Endothelial cell of umbilical vein (primary cell): ENCODE measurements around the gene ALG12. TPM values are rescaled to one million over a fixed set of nuclear protein-coding genes. Genes with fewer than 3 reads are reported as not detected.

Source experiments
- BruUV-seq: library from RNA; stranded (reverse); fragments of 400-500 nt; replicated peaks from 2 replicates; lab custom pipeline; 2021; lab: Mats Ljungman, UMichigan
- CTCF ChIA-PET: fragments of 300-600, 350-600 bp; sonication (Branson Sonifier 250); formaldehyde crosslinking; loops from one replicate; lab custom pipeline; 2021; ENCODE audit warnings: antibody characterized with exemption, inconsistent platforms; lab: Charles Lee
- POLR2A ChIA-PET: fragments of 300-600, 350-600 bp; sonication (Branson Sonifier 250); formaldehyde crosslinking; loops from one replicate; lab custom pipeline; 2021; ENCODE audit warnings: antibody characterized with exemption, inconsistent platforms; lab: Charles Lee
- DNase-seq: peaks from one replicate; pipeline ENCODE4 v3.0.0-alpha.2; 2011; ENCODE audit warnings: low read depth, low spot score
- FAIRE-seq: peaks from 2 replicates; lab custom pipeline; 2011; peaks lifted over from hg19 to GRCh38; lab: Jason Lieb, UNC
- H2AFZ ChIP-seq: 2 replicates; pipeline ENCODE4 v1.6.0; 2012; ENCODE audit warnings: low read depth, low read length, control low read depth, inconsistent platforms
- H3K27ac ChIP-seq: 2 replicates; pipeline ENCODE4 v1.5.1; 2011; ENCODE audit warnings: low read depth, mild to moderate bottlenecking, control low read depth, low read length, moderate library complexity; ENCODE audit not compliant: insufficient read depth
- H3K27me3 ChIP-seq, 2 experiments: 2 replicates each; pipeline versions ENCODE4 v1.6.0 to v1.6.1; 2011; ENCODE audit warnings: low read length in 2 of 2, mixed read lengths in 1 of 2; ENCODE audit not compliant: control insufficient read depth in 2 of 2, insufficient read depth in 2 of 2
- H3K36me3 ChIP-seq, 2 experiments: 2 replicates in 1 of 2; 3 replicates in 1 of 2; pipeline ENCODE4 v1.5.1; 2011; ENCODE audit warnings: low read length in 2 of 2, mild to moderate bottlenecking in 1 of 2, moderate library complexity in 1 of 2; ENCODE audit not compliant: control insufficient read depth in 2 of 2, insufficient read depth in 2 of 2; ENCODE audit errors: extremely low read depth in 1 of 2
- H3K4me1 ChIP-seq: 3 replicates; pipeline ENCODE4 v1.5.1; 2011; ENCODE audit warnings: mild to moderate bottlenecking, low read length; ENCODE audit not compliant: control insufficient read depth, insufficient read depth; ENCODE audit errors: extremely low read depth
- H3K4me2 ChIP-seq: 2 replicates; pipeline ENCODE4 v1.6.1; 2011; ENCODE audit warnings: low read length, control low read depth, mixed read lengths; ENCODE audit not compliant: insufficient read depth
- H3K4me3 ChIP-seq, 3 experiments: fragments of 200-600 bp in 1 of 3; sonication (generic), shearing (Covaris generic) in 1 of 3; replicated peaks in 1 of 3; 2 replicates each; pipeline ENCODE4 v1.5.1; 2011 to 2016; ENCODE audit warnings: control low read depth in 3 of 3, low read length in 3 of 3, mild to moderate bottlenecking in 2 of 3, inconsistent platforms in 1 of 3, low read depth in 1 of 3, moderate library complexity in 1 of 3; ENCODE audit not compliant: insufficient read depth in 1 of 3
- H3K79me2 ChIP-seq: 2 replicates; pipeline ENCODE4 v1.6.0; 2012; ENCODE audit warnings: low read length, inconsistent platforms; ENCODE audit not compliant: control insufficient read depth, insufficient read depth
- H3K9ac ChIP-seq: replicated peaks from 2 replicates; pipeline ENCODE3; 2011; ENCODE audit warnings: low read length, control low read depth; ENCODE audit not compliant: insufficient read depth; ENCODE audit errors: extremely low read depth
- H3K9me1 ChIP-seq: replicated peaks from 3 replicates; pipeline ENCODE4 v1.6.0; 2011; ENCODE audit warnings: mild to moderate bottlenecking, low read length; ENCODE audit not compliant: control insufficient read depth, insufficient read depth; ENCODE audit errors: extremely low read depth
- H3K9me3 ChIP-seq: replicated peaks from 2 replicates; pipeline ENCODE4 v1.5.1; 2012; ENCODE audit warnings: low read length, inconsistent platforms; ENCODE audit not compliant: control insufficient read depth, insufficient read depth
- H4K20me1 ChIP-seq: replicated peaks from 2 replicates; pipeline ENCODE3; 2011; ENCODE audit warnings: mild to moderate bottlenecking, low read length; ENCODE audit not compliant: control insufficient read depth, insufficient read depth; ENCODE audit errors: extremely low read depth
- CTCF ChIP-seq, 2 donors: IDR thresholded peaks; 1 replicate in 1 of 2; 2 replicates in 1 of 2; pipeline ENCODE4 v1.5.1; 2011; ENCODE audit warnings: low read length in 2 of 2, mild to moderate bottlenecking in 2 of 2, moderate library complexity in 2 of 2, control low read depth in 1 of 2, inconsistent platforms in 1 of 2, low read depth in 1 of 2; ENCODE audit not compliant: insufficient read depth in 1 of 2; ENCODE audit errors: extremely low read depth in 1 of 2
- EZH2 ChIP-seq: IDR thresholded peaks from 2 replicates; pipeline ENCODE4 v1.6.1; 2012; ENCODE audit warnings: borderline replicate concordance, low read depth, mild to moderate bottlenecking, moderate library complexity, low read length, inconsistent platforms; ENCODE audit not compliant: severe bottlenecking
- FOS ChIP-seq: IDR thresholded peaks from 2 replicates; pipeline ENCODE4 v1.6.1; 2011; ENCODE audit warnings: mild to moderate bottlenecking, low read length, moderate library complexity, borderline replicate concordance; ENCODE audit not compliant: insufficient read depth
- GATA2 ChIP-seq: IDR thresholded peaks from 2 replicates; pipeline ENCODE4 v1.7.0; 2011; ENCODE audit warnings: low read depth, mild to moderate bottlenecking, moderate library complexity, mixed read lengths, low read length; ENCODE audit not compliant: insufficient read length, insufficient read depth
- JUN ChIP-seq: IDR thresholded peaks from 2 replicates; pipeline ENCODE4 v1.6.1; 2011; ENCODE audit warnings: borderline replicate concordance, low read depth; ENCODE audit not compliant: insufficient read length, insufficient read depth
- MAX ChIP-seq: IDR thresholded peaks from 2 replicates; pipeline ENCODE4 v1.6.1; 2011; ENCODE audit not compliant: insufficient read depth, insufficient read length
- MYC ChIP-seq: IDR thresholded peaks from one replicate; pipeline ENCODE4 v1.6.1; 2011; ENCODE audit warnings: mild to moderate bottlenecking, low read depth, low read length
- POLR2A ChIP-seq: IDR thresholded peaks from 2 replicates; pipeline ENCODE4 v1.6.1; 2012; ENCODE audit warnings: low read depth, mild to moderate bottlenecking, control low read depth, low read length
- POLR2AphosphoS5 ChIP-seq: IDR thresholded peaks from 2 replicates; pipeline ENCODE4 v1.6.1; 2012; ENCODE audit warnings: low read depth, mild to moderate bottlenecking, control low read depth, low read length, moderate library complexity; ENCODE audit not compliant: insufficient read depth
- dilution Hi-C: fragments of 300-500 bp; cut with MboI; formaldehyde crosslinking; loops from one replicate; pipeline ENCODE4 v1.15.0; 2019; ENCODE audit warnings: low sequenced_read_pairs; ENCODE audit not compliant: extremely low pct_ligation_motif_present
- intact Hi-C: fragments of 100-400 bp; cut with micrococcal nuclease; formaldehyde crosslinking; loops from one replicate; pipeline ENCODE4 v1.10.0; 2022
- polyA plus RNA-seq, 4 experiments: library from polyadenylated mRNA; depleted of rRNA in 3 of 4; stranded (reverse) in 3 of 4; unstranded in 1 of 4; fragments of >200 nt; gene quantifications; 2 replicates each; pipeline versions ENCODE4 v1.2.1 to v1.2.3, GENCODE V29; 2011 to 2012; ENCODE audit warnings: missing spikeins in 1 of 4
- total RNA-seq: library from RNA; stranded (reverse); gene quantifications from 2 replicates; pipeline ENCODE4 v1.2.3, GENCODE V29; 2021

ALG12 gene
- total and polyA plus RNA-seq, 2 donors (not counting 3 experiments of a cell fraction or from before 2014, with no cell fraction given) = 14.6 to 18.0 TPM

- H3K4me2 ChIP-seq = no peak overlapping the region
- TF ChIP-seq MYC = no peak
- TF ChIP-seq EZH2 = no peak
- TF ChIP-seq FOS = no peak
- TF ChIP-seq CTCF (IDR thresholded peaks at IDR 0.05; ENCODE audit: extremely low read depth in 1 of 2, insufficient read depth in 1 of 2, low read depth in 1 of 2, low read length in 2 of 2) = no peak
- no peak for TF ChIP-seq POLR2A
- no peak for TF ChIP-seq MAX
- no peak for TF ChIP-seq JUN
- no peak for TF ChIP-seq GATA2
- no peak for TF ChIP-seq POLR2AphosphoS5
- POLR2A ChIA-PET = no interaction called here
- no peak overlapping the region for H3K4me3 ChIP-seq
- FAIRE-seq (no peak), DNase-seq (no peak)
- no peak overlapping the region for H3K27ac ChIP-seq
- H2AFZ ChIP-seq = no peak overlapping the region
- intact Hi-C loops (no loop called here), dilution Hi-C loops (no loop called here)
- H3K27me3 ChIP-seq = no peaks in the 10 kb centered on the region
- H3K9me1 ChIP-seq = no peaks in the 10 kb centered on the region
- H3K9ac ChIP-seq = no peak overlapping the region
- peaks cover 71% of the 10 kb centered on the region for H3K79me2 ChIP-seq
- CTCF ChIA-PET = interaction anchor here (1.1 kb wide), 1 partner anchor 174 kb away, joined by 3 read pairs; no protein-coding TSS in a partner anchor
- H3K4me1 ChIP-seq = peaks cover 22% of the 10 kb centered on the region
- no peaks in the 10 kb centered on the region for H3K36me3 ChIP-seq
- peaks cover 7% of the 10 kb centered on the region for H4K20me1 ChIP-seq
- no peaks in the 10 kb centered on the region for H3K9me3 ChIP-seq
- BruUV-seq = no TSS peak
Observed at GRCh38 chr22:49856343-49856742, 61.9 kb downstream of the ALG12 start.
